ENCODE results near the gene COL23A1.

Gene COL23A1

DNA sequence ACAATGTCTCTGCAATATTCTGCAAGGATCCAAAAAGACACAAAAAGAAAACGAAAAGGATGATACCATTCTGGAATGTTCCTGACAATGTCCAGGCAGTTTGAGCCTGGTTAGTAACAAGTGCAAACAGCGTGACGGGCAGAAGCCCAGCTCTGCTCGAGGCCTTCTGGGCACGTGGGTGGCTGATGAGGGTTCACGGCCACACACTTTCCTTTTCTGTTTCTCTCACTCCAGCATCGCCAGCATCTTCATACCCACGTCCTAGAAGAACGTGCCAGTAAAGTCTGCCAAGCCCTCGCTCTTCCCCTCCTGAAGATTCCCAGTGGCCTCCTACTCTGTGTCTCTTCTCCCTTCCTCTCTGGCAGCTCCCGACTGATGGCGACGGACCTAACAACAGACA, 36.7 kb downstream of the COL23A1 start:
- Histone ChIP-seq H3K27me3 (ENCODE audit: insufficient read depth, low read length) (peaks cover 8% of the 10 kb centered on the region; the same call in 1 of the 2 replicates), H3K27ac (ENCODE audit: low read length) (no peak overlapping the region), H3K9me3 (ENCODE audit: insufficient read depth, low read depth, low read length) (no peaks in the 10 kb centered on the region), H3K9ac (ENCODE audit: low read depth, low read length) (no peak overlapping the region), H3K4me1 (ENCODE audit: insufficient read depth, low read length) (peaks cover 4% of the 10 kb centered on the region; the same call in 1 of the 2 replicates), H3K4me3 (ENCODE audit: low read length) (no peak overlapping the region), H3K36me3 (ENCODE audit: insufficient read depth, low read depth, low read length) (no peaks in the 10 kb centered on the region)

DNA sequence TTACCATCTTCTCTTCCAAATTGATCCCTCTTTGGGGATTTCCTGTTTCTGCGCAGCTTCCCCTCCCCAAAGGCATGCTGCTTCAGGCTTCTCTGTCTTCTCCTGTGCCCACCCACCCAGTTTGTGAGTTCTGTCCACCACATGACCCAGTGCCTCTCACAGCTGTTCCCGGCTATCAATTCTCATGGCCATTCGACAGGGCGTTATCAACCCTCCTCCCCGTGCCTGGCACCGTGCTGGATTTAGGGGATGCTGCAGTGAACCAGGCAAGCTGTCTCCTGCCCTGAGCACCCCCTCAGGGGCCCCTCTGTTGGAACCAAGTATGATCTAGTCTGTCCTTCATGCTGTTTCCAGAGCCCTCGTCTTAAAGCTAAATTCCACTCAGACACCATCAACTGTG, 38.7 kb downstream of the COL23A1 start:
- Histone ChIP-seq H3K27ac (ENCODE audit: low read length) (no peak overlapping the region), H3K9ac (ENCODE audit: low read depth, low read length) (no peak overlapping the region), H3K27me3 (ENCODE audit: insufficient read depth, low read length) (peaks cover 8% of the 10 kb centered on the region; the same call in 1 of the 2 replicates), H3K9me3 (ENCODE audit: insufficient read depth, low read depth, low read length) (no peaks in the 10 kb centered on the region), H3K36me3 (ENCODE audit: insufficient read depth, low read depth, low read length) (no peaks in the 10 kb centered on the region), H3K4me1 (ENCODE audit: insufficient read depth, low read length) (peaks cover 11% of the 10 kb centered on the region), H3K4me3 (ENCODE audit: low read length) (no peak overlapping the region)

DNA sequence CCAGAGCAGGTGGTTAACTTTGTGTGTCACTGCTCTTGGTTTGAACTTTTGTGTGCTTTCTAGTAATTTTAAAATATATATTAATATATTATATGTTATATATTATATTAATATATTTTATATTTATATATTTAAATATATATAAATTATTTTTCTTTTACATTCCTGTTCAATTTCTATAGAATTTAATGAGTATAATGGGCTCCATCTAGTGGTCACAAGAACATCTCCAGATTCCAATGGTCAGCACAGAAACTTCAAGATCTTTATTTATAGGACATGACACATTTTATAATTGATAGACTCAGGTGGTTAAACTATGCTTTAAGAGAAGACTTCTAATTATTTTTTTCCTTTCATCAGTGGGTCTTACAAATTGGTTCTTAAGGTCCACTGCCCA, 39.1 kb downstream of the COL23A1 start:
- peaks cover 11% of the 10 kb centered on the region for H3K4me1 ChIP-seq (ENCODE audit: insufficient read depth, low read length)
- H3K27ac ChIP-seq (ENCODE audit: low read length) = no peak overlapping the region
- peaks cover 8% of the 10 kb centered on the region; the same call in 1 of the 2 replicates for H3K27me3 ChIP-seq (ENCODE audit: insufficient read depth, low read length)

DNA sequence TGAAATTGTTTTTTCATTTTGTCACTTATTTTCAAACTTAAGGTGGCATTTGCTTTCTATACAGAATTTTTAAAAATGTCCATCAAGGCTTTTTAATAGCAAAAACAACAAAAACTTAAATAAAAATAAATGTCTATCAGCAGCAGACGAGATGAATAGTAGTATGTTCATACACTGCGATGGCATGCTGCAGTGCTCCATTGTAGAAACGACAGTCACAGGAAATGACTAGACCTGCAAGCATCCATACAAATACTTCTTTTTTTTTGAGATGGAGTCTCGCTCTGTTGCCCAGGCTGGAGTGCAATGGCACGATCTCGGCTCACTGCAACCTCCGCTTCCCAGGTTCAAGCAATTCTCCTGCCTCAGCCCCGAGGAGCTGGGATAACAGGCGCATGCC, 41.4 kb downstream of the COL23A1 start:
- H3K27me3 ChIP-seq (ENCODE audit: insufficient read depth, low read length) = no peaks in the 10 kb centered on the region
- H3K36me3 ChIP-seq (ENCODE audit: insufficient read depth, low read depth, low read length) = no peaks in the 10 kb centered on the region
- H3K27ac ChIP-seq (ENCODE audit: low read length) = no peak overlapping the region
- H3K9me3 ChIP-seq (ENCODE audit: insufficient read depth, low read depth, low read length) = no peaks in the 10 kb centered on the region
- H3K9ac ChIP-seq (ENCODE audit: low read depth, low read length) = no peak overlapping the region
- no peak overlapping the region for H3K4me3 ChIP-seq (ENCODE audit: low read length)
- H3K4me1 ChIP-seq (ENCODE audit: insufficient read depth, low read length) = peaks cover 12% of the 10 kb centered on the region

More for the DNA sequence above, 39.1 kb downstream of the COL23A1 start:
- no peaks in the 10 kb centered on the region for H3K36me3 ChIP-seq (ENCODE audit: insufficient read depth, low read depth, low read length)
- no peak overlapping the region for H3K4me3 ChIP-seq (ENCODE audit: low read length)
- no peaks in the 10 kb centered on the region for H3K9me3 ChIP-seq (ENCODE audit: insufficient read depth, low read depth, low read length)
- H3K9ac ChIP-seq (ENCODE audit: low read depth, low read length) = no peak overlapping the region

DNA sequence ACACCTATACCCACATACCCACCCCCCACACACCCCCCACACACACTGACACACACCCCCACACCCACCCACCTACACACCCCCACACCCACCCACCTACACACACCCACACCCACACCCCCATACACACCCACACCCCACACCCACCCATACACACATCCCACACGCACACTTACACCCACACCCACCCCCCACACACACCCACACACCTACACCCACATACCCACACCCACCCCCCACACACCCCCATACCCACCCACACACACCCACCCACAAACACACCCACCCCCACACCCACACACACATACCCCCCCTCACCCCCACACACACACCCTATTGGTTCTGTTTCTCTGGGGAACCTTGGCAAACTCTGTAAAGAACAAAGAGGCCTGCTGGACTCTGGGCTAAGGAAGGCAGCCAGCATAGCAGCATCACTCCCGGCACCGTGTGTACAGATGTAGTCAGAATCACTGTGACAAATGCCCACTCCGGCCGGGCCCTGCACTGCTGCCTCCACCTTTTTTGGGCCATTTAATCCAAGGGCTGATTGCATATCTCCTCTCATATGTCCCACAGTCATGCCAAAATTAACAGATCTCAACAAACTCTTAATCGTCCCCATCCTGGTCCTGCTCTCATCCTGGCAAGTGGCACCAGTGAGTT, 42.3 kb downstream of the COL23A1 start:
- H3K9me3 ChIP-seq (ENCODE audit: insufficient read depth, low read depth, low read length) = no peaks in the 10 kb centered on the region
- H3K4me1 ChIP-seq (ENCODE audit: insufficient read depth, low read length) = peaks cover 12% of the 10 kb centered on the region
- H3K27ac ChIP-seq (ENCODE audit: low read length) = no peak overlapping the region
- H3K4me3 ChIP-seq (ENCODE audit: low read length) = no peak overlapping the region
- no peaks in the 10 kb centered on the region for H3K27me3 ChIP-seq (ENCODE audit: insufficient read depth, low read length)
- H3K36me3 ChIP-seq (ENCODE audit: insufficient read depth, low read depth, low read length) = no peaks in the 10 kb centered on the region
- H3K9ac ChIP-seq (ENCODE audit: low read depth, low read length) = no peak overlapping the region

GRCh38 chr5:178547052-178547666, 43.0 kb downstream of the COL23A1 start:
- Histone ChIP-seq H3K4me1 (ENCODE audit: insufficient read depth, low read length) (peaks cover 18% of the 10 kb centered on the region), H3K9me3 (ENCODE audit: insufficient read depth, low read depth, low read length) (no peaks in the 10 kb centered on the region), H3K27ac (ENCODE audit: low read length) (no peak overlapping the region), H3K27me3 (ENCODE audit: insufficient read depth, low read length) (no peaks in the 10 kb centered on the region), H3K9ac (ENCODE audit: low read depth, low read length) (no peak overlapping the region), H3K36me3 (ENCODE audit: insufficient read depth, low read depth, low read length) (no peaks in the 10 kb centered on the region), H3K4me3 (ENCODE audit: low read length) (no peak overlapping the region)

- no peak overlapping the region for H3K9ac ChIP-seq (ENCODE audit: low read depth, low read length)
- H3K4me3 ChIP-seq (ENCODE audit: low read length) = no peak overlapping the region
- H3K9me3 ChIP-seq (ENCODE audit: insufficient read depth, low read depth, low read length) = no peaks in the 10 kb centered on the region
- H3K27me3 ChIP-seq (ENCODE audit: insufficient read depth, low read length) = no peaks in the 10 kb centered on the region
- H3K27ac ChIP-seq (ENCODE audit: low read length) = no peak overlapping the region
- H3K4me1 ChIP-seq (ENCODE audit: insufficient read depth, low read length) = peaks cover 18% of the 10 kb centered on the region
- no peaks in the 10 kb centered on the region for H3K36me3 ChIP-seq (ENCODE audit: insufficient read depth, low read depth, low read length)
Measured at GRCh38 chr5:178546675-178547033, 43.5 kb downstream of the COL23A1 start.

- Histone ChIP-seq H3K9ac (ENCODE audit: low read depth, low read length) (no peak overlapping the region), H3K36me3 (ENCODE audit: insufficient read depth, low read depth, low read length) (no peaks in the 10 kb centered on the region), H3K4me1 (ENCODE audit: insufficient read depth, low read length) (peaks cover 18% of the 10 kb centered on the region), H3K4me3 (ENCODE audit: low read length) (no peak overlapping the region), H3K27ac (ENCODE audit: low read length) (no peak overlapping the region), H3K9me3 (ENCODE audit: insufficient read depth, low read depth, low read length) (no peaks in the 10 kb centered on the region), H3K27me3 (ENCODE audit: insufficient read depth, low read length) (no peaks in the 10 kb centered on the region)
Measured at GRCh38 chr5:178545941-178546674, 44.1 kb downstream of the COL23A1 start.

DNA sequence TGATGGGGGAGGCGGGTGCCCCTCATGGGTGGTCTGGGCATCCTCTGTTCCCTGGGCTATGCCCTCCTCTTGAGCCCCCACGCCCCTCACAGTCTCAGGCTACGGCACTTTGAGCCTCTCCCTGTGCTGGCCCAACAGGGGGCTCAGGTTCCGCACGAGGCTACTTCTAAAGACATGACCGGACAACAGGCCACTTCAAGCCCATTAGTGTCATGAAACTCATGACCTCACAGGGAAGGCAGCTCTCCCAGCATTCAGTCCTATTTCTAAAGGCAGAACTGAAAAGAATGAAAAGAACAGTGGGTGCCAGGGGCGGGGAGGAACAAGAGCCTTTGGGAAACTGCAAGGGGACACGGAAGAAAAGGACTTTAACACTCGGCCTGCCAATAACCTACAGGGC, 45.0 kb downstream of the COL23A1 start:
- Histone ChIP-seq H3K4me3 (ENCODE audit: low read length) (no peak overlapping the region), H3K27ac (ENCODE audit: low read length) (no peak overlapping the region), H3K9me3 (ENCODE audit: insufficient read depth, low read depth, low read length) (no peaks in the 10 kb centered on the region), H3K27me3 (ENCODE audit: insufficient read depth, low read length) (no peaks in the 10 kb centered on the region), H3K4me1 (ENCODE audit: insufficient read depth, low read length) (peaks cover 18% of the 10 kb centered on the region), H3K36me3 (ENCODE audit: insufficient read depth, low read depth, low read length) (no peaks in the 10 kb centered on the region), H3K9ac (ENCODE audit: low read depth, low read length) (no peak overlapping the region)

DNA sequence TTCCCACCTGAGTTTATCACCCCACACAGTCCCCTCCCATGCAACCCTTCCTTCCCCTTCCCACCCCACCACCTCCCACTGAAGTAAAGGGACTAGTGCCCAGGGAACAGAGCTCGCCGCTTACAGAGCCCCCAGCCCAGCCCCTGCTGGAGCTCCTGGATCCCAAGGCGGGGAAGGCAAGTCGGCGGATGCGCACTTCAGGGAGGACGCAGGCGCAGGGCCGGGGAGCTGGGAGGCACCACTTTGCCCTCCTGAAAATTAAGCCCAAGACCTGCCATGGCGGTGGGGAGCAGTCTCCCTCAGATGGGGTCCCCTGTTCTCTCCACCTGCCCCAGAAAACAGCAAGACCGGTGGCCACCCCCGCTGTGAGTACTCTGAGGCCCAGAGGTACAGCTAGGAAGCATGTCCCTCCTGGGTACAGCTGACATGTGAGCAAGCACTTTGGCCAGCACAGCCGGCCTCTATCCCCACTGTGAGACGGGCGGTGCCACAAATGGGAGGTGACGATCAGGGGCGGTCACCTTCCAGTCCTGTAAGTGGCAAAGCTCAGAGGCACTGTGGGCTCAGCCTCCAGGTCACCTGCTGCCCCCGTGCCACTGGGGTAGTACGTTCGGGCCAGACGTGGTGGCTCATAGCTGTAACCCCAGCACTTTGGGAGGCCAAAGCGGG, 45.9 kb downstream of the COL23A1 start:
- Histone ChIP-seq H3K4me1 (ENCODE audit: insufficient read depth, low read length) (peaks cover 18% of the 10 kb centered on the region), H3K4me3 (ENCODE audit: low read length) (no peak overlapping the region), H3K9me3 (ENCODE audit: insufficient read depth, low read depth, low read length) (no peaks in the 10 kb centered on the region), H3K27ac (ENCODE audit: low read length) (no peak overlapping the region), H3K36me3 (ENCODE audit: insufficient read depth, low read depth, low read length) (no peaks in the 10 kb centered on the region), H3K27me3 (ENCODE audit: insufficient read depth, low read length) (no peaks in the 10 kb centered on the region), H3K9ac (ENCODE audit: low read depth, low read length) (no peak overlapping the region)

DNA sequence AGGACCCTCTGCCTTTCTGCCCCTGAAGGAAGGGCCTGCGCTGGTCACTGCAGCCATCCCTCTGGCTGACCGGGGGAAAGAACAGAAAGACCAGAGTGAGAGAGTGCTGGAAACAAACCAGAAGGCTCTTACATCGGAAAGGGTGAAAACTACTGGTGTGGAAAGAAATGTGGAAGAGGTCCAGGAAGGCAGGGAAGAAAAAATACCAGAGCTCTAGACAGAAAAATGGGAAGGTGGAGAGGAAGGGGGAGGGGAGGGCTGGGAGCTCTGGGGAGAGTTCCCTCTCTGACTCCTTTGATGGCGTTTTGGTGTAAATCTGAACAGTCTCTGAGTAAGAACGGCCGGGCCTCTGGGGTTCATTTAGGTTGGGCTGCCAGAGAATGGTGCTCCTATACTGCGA, 47.7 kb downstream of the COL23A1 start:
- H3K4me3 ChIP-seq (ENCODE audit: low read length) = no peak overlapping the region
- H3K27me3 ChIP-seq (ENCODE audit: insufficient read depth, low read length) = no peaks in the 10 kb centered on the region
- H3K9ac ChIP-seq (ENCODE audit: low read depth, low read length) = no peak overlapping the region; the same call in 1 of the 2 replicates
- H3K4me1 ChIP-seq (ENCODE audit: insufficient read depth, low read length) = peaks cover 26% of the 10 kb centered on the region
- H3K9me3 ChIP-seq (ENCODE audit: insufficient read depth, low read depth, low read length) = no peaks in the 10 kb centered on the region
- H3K27ac ChIP-seq (ENCODE audit: low read length) = no peak overlapping the region
- H3K36me3 ChIP-seq (ENCODE audit: insufficient read depth, low read depth, low read length) = no peaks in the 10 kb centered on the region

Data from iPS-20b (cell line).